ENCODE data around the gene C10orf143.

GRCh38 chr10:130042381-130042780 lies 68.2 kb downstream of the C10orf143 start:
- no peak for TF ChIP-seq CTCF (IDR thresholded peaks at IDR 0.05; ENCODE audit: low read depth, low read length)
- no peak for TF ChIP-seq EZH2phosphoT487 (IDR thresholded peaks at IDR 0.05; ENCODE audit: low read depth)
